ENCODE measurements around the gene FAM124A. TPM values are rescaled to one million over a fixed set of nuclear protein-coding genes. Genes with fewer than 3 reads are reported as not detected.

The FAM124A gene
- total RNA-seq, 2 experiments from 2014 or later, result 0.44 TPM; not detected in 1

DNA sequence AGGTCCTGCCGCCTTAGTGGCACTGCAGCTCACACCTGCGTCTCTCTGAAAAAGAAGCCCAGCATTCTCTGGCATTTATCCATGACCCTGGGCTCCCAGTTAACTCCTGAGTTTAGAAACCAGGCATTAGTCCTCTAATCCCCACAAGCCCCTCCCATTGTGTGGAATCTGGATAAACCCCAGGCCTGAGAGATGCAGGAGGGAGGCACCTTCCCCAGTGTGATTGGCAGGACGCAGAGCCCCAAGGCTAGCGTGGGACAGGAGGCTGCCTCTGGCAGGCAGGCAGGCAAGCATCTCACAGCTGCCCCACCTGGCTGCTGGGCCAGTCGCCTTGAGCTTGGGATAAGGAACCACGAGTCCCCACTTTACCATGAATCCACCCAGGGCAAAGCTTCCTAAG is 106.3 kb downstream of the FAM124A start:
- H3K4me2 ChIP-seq (ENCODE audit: low read length), result no peak overlapping the region
- no peaks in the 10 kb centered on the region for H3K36me3 ChIP-seq (ENCODE audit: insufficient read depth, low read length)
- TF ChIP-seq CTCF (conservative IDR thresholded peaks at IDR 0.05; ENCODE audit: low read length) (no peak), EZH2phosphoT487 (IDR thresholded peaks at IDR 0.05; ENCODE audit: borderline replicate concordance, low read depth, low read length) (no peak)
- H3K9me3 ChIP-seq (ENCODE audit: low read length), result no peaks in the 10 kb centered on the region
- H3K79me2 ChIP-seq (ENCODE audit: insufficient read depth, low read depth, low read length), result no peaks in the 10 kb centered on the region
- H3K4me3 ChIP-seq (ENCODE audit: low read depth, low read length, poor library complexity, severe bottlenecking), result no peak overlapping the region
- H3K9me2 ChIP-seq (ENCODE audit: insufficient read depth, low read length), result no peaks in the 10 kb centered on the region
- POLR2A ChIA-PET, result no interaction called here
- no peak overlapping the region for H3K27ac ChIP-seq (ENCODE audit: low read depth, low read length, poor library complexity, severe bottlenecking)
- no peak overlapping the region for H2AFZ ChIP-seq (ENCODE audit: low read length)
- intact Hi-C loops (cut with micrococcal nuclease; ENCODE audit: unreplicated experiment), result no loop called here
- no peak for DNase-seq (ENCODE audit: low spot score)
- no TSS peak for BruUV-seq (replicated peaks)
- CTCF ChIA-PET (ENCODE audit: unreplicated experiment), result no interaction called here
- H3K4me1 ChIP-seq (ENCODE audit: insufficient read depth, low read length, poor library complexity, severe bottlenecking), result peaks cover 10% of the 10 kb centered on the region
- H4K20me1 ChIP-seq (ENCODE audit: insufficient read depth, low read length), result no peaks in the 10 kb centered on the region

GRCh38 chr13:51329606-51330005 is 107.4 kb downstream of the FAM124A start:
- TF ChIP-seq CTCF (conservative IDR thresholded peaks at IDR 0.05; ENCODE audit: low read length) (no peak), EZH2phosphoT487 (IDR thresholded peaks at IDR 0.05; ENCODE audit: borderline replicate concordance, low read depth, low read length) (no peak)
- H3K9me3 ChIP-seq (ENCODE audit: low read length), result no peaks in the 10 kb centered on the region
- H2AFZ ChIP-seq (ENCODE audit: low read length), result no peak overlapping the region
- H3K79me2 ChIP-seq (ENCODE audit: insufficient read depth, low read depth, low read length), result no peaks in the 10 kb centered on the region
- POLR2A ChIA-PET, result no interaction called here
- H4K20me1 ChIP-seq (ENCODE audit: insufficient read depth, low read length), result no peaks in the 10 kb centered on the region
- DNase-seq (ENCODE audit: low spot score), result no peak
- H3K36me3 ChIP-seq (ENCODE audit: insufficient read depth, low read length), result no peaks in the 10 kb centered on the region
- intact Hi-C loops (cut with micrococcal nuclease; ENCODE audit: unreplicated experiment), result no loop called here
- no peak overlapping the region for H3K4me2 ChIP-seq (ENCODE audit: low read length)
- H3K4me3 ChIP-seq (ENCODE audit: low read depth, low read length, poor library complexity, severe bottlenecking), result no peak overlapping the region
- no peaks in the 10 kb centered on the region for H3K9me2 ChIP-seq (ENCODE audit: insufficient read depth, low read length)
- BruUV-seq (replicated peaks), result no TSS peak
- H3K4me1 ChIP-seq (ENCODE audit: insufficient read depth, low read length, poor library complexity, severe bottlenecking), result peaks cover 10% of the 10 kb centered on the region
- CTCF ChIA-PET (ENCODE audit: unreplicated experiment), result no interaction called here
- no peak overlapping the region for H3K27ac ChIP-seq (ENCODE audit: low read depth, low read length, poor library complexity, severe bottlenecking)

DNA sequence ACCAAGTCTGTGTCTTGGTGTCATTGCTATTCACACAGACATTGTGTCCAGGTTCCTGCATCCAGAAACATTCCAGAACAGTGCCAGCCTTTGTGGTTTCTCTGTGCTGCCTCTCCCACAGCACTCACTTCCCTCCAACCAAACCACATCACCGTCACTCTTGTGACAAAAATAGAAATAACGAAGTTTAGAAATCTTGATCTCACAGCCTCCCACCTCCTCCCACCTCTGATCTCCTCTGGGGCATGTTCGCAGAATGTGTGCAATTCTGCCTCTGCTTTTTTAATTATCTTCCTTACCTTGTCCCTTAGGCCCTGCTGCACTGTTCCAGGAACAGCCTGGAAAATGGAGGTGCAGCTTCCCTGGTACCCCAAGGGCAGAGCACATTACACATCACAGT is 108.6 kb downstream of the FAM124A start:
- Histone ChIP-seq H3K27ac (ENCODE audit: low read depth, low read length, poor library complexity, severe bottlenecking) (no peak overlapping the region), H4K20me1 (ENCODE audit: insufficient read depth, low read length) (no peaks in the 10 kb centered on the region), H3K36me3 (ENCODE audit: insufficient read depth, low read length) (no peaks in the 10 kb centered on the region), H3K9me3 (ENCODE audit: low read length) (no peaks in the 10 kb centered on the region), H3K4me1 (ENCODE audit: insufficient read depth, low read length, poor library complexity, severe bottlenecking) (peaks cover 10% of the 10 kb centered on the region), H3K4me3 (ENCODE audit: low read depth, low read length, poor library complexity, severe bottlenecking) (no peak overlapping the region), H3K79me2 (ENCODE audit: insufficient read depth, low read depth, low read length) (no peaks in the 10 kb centered on the region), H3K4me2 (ENCODE audit: low read length) (no peak overlapping the region), H3K9me2 (ENCODE audit: insufficient read depth, low read length) (no peaks in the 10 kb centered on the region), H2AFZ (ENCODE audit: low read length) (no peak overlapping the region)
- intact Hi-C loops (cut with micrococcal nuclease; ENCODE audit: unreplicated experiment), result no loop called here
- no peak for TF ChIP-seq CTCF (conservative IDR thresholded peaks at IDR 0.05; ENCODE audit: low read length)
- no peak for TF ChIP-seq EZH2phosphoT487 (IDR thresholded peaks at IDR 0.05; ENCODE audit: borderline replicate concordance, low read depth, low read length)
- ChIA-PET POLR2A (interaction anchor here (0.6 to 0.7 kb wide), 2 partner anchors 10 to 135 kb away, joined by 3 to 6 read pairs; no protein-coding TSS in a partner anchor), CTCF (ENCODE audit: unreplicated experiment) (no interaction called here)
- BruUV-seq (replicated peaks), result no TSS peak
- DNase-seq (ENCODE audit: low spot score), result no peak

Measured in OCI-LY7 (cell line).